Omental fat pad (tissue), 4 donors: ENCODE data around the gene TPRN. TPM values are rescaled to one million over a fixed set of nuclear protein-coding genes. Genes with fewer than 3 reads are reported as not detected.

Experiments used
- ATAC-seq: fragments of 150-250 bp; one replicate; pipeline ENCODE4 v1.9.1; 2016; ENCODE audit warnings: mild to moderate bottlenecking, moderate library complexity; ENCODE audit not compliant: low FRiP score
- DNase-seq: peaks from one replicate; pipeline ENCODE4 v3.0.0-alpha.2; 2019; ENCODE audit warnings: low spot score
- CTCF ChIP-seq, 3 donors: fragments of 450-650 bp; IDR thresholded peaks; one replicate each; pipeline ENCODE4 v1.5.1; 2016 to 2017; ENCODE audit warnings: antibody characterized with exemption in 3 of 3, mild to moderate bottlenecking in 3 of 3, moderate library complexity in 2 of 3
- total RNA-seq, 4 donors: library from RNA; depleted of rRNA; stranded (reverse); fragments of >200 nt; gene quantifications; one replicate each; pipeline ENCODE4 v1.1.0, GENCODE V29; 2016

The TPRN gene
- total RNA-seq, 4 donors from 2014 or later, result 3.6 to 6.5 (median 4.9) TPM

- no peak for DNase-seq
- no peak for TF ChIP-seq CTCF (IDR thresholded peaks at IDR 0.05)
- no peak for ATAC-seq
Observed at GRCh38 chr9:137215196-137215986, 14.8 kb upstream of the TPRN start.

GRCh38 chr9:137214620-137215019 lies 14.1 kb upstream of the TPRN start:
- ATAC-seq, result no peak
- TF ChIP-seq CTCF (IDR thresholded peaks at IDR 0.05), result no peak
- no peak for DNase-seq

- no peak for TF ChIP-seq CTCF (IDR thresholded peaks at IDR 0.05)
- ATAC-seq (no peak), DNase-seq (no peak)
Observed at GRCh38 chr9:137213160-137214060, 12.9 kb upstream of the TPRN start.

- no peak for ATAC-seq
- no peak for DNase-seq
- no peak for TF ChIP-seq CTCF (IDR thresholded peaks at IDR 0.05)
Observed at GRCh38 chr9:137212520-137212919, 12.0 kb upstream of the TPRN start.

GRCh38 chr9:137211532-137211931 lies 11.0 kb upstream of the TPRN start:
- TF ChIP-seq CTCF (IDR thresholded peaks at IDR 0.05), result no peak
- DNase-seq (no peak), ATAC-seq (no peak)

GRCh38 chr9:137206602-137207001 lies 6.1 kb upstream of the TPRN start:
- DNase-seq (no peak), ATAC-seq (no peak)
- TF ChIP-seq CTCF (IDR thresholded peaks at IDR 0.05), result no peak
